SU-DHL-6 (cell line): ENCODE measurements around the gene OR51A2.

Source experiments
- H2AFZ ChIP-seq: fragments of 200-600 bp; sonication (generic); 2 replicates; pipeline ENCODE4 v1.6.1; 2014; ENCODE audit warnings: low read depth, mild to moderate bottlenecking, moderate library complexity, mixed read lengths, antibody characterized with exemption, low read length; ENCODE audit not compliant: severe bottlenecking
- H3F3A ChIP-seq: fragments of 200-600 bp; shearing (Covaris generic); 2 replicates; pipeline ENCODE4 v1.6.0; 2016; ENCODE audit warnings: antibody characterized with exemption, mild to moderate bottlenecking; ENCODE audit not compliant: insufficient read depth
- H3K27ac ChIP-seq: fragments of 200-600 bp; sonication (generic); 2 replicates; pipeline ENCODE4 v1.5.1; 2016; ENCODE audit warnings: low read depth, mild to moderate bottlenecking, low read length, moderate library complexity, mixed read lengths
- H3K27me3 ChIP-seq: fragments of 200-600 bp; sonication (generic), shearing (Covaris generic); 2 replicates; pipeline ENCODE4 v1.6.0; 2014; ENCODE audit warnings: mild to moderate bottlenecking, low read length
- H3K36me3 ChIP-seq: fragments of 200-600 bp; sonication (generic); 2 replicates; pipeline ENCODE4 v1.6.1; 2014; ENCODE audit warnings: mild to moderate bottlenecking, low read length, mixed read lengths
- H3K4me2 ChIP-seq: fragments of 300-600, 200-600 bp; shearing (Covaris generic), sonication (generic); 2 replicates; pipeline ENCODE4 v1.6.0; 2014; ENCODE audit warnings: low read length, low read depth, mild to moderate bottlenecking; ENCODE audit not compliant: poor library complexity, severe bottlenecking
- H3K4me3 ChIP-seq: fragments of 200-600 bp; sonication (generic); 2 replicates; pipeline ENCODE4 v1.5.1; 2014; ENCODE audit warnings: antibody characterized with exemption, low read length, mild to moderate bottlenecking, mixed read lengths; ENCODE audit not compliant: insufficient read depth, poor library complexity, severe bottlenecking
- H3K79me2 ChIP-seq: fragments of 200-600 bp; sonication (generic); 2 replicates; pipeline ENCODE4 v1.6.1; 2014; ENCODE audit warnings: mild to moderate bottlenecking, low read length, moderate library complexity; ENCODE audit not compliant: insufficient read depth
- H3K9ac ChIP-seq: fragments of 200-600 bp; sonication (generic); 2 replicates; pipeline ENCODE4 v1.7.0; 2014; ENCODE audit warnings: mild to moderate bottlenecking, low read length
- H3K9me2 ChIP-seq: fragments of 200-600 bp; sonication (generic); replicated peaks from 2 replicates; pipeline ENCODE4 v1.6.1; 2014; ENCODE audit warnings: low read length; ENCODE audit not compliant: insufficient read depth
- H3K9me3 ChIP-seq: fragments of 200-600 bp; sonication (generic); 2 replicates; pipeline ENCODE4 v1.6.1; 2014; ENCODE audit warnings: low read length, mixed read lengths; ENCODE audit not compliant: insufficient read depth
- H4K20me1 ChIP-seq: fragments of 200-600 bp; sonication (generic); 2 replicates; pipeline ENCODE4 v1.6.1; 2014; ENCODE audit warnings: low read depth, mild to moderate bottlenecking, antibody characterized with exemption, low read length, moderate library complexity, mixed read lengths
- EZH2phosphoT487 ChIP-seq: fragments of 200-600 bp; sonication (generic), shearing (Covaris generic); conservative IDR thresholded peaks from 2 replicates; pipeline ENCODE4 v1.6.1; 2018; ENCODE audit warnings: mild to moderate bottlenecking, antibody characterized with exemption, low read length, moderate library complexity, mixed read lengths
- TF ChIP-seq, protein P1 (sequence below): fragments of 200-600 bp; sonication (generic); IDR thresholded peaks from one replicate; pipeline ENCODE4 v1.5.1; 2017; ENCODE audit warnings: antibody characterized with exemption, mild to moderate bottlenecking, low read length, moderate library complexity; ENCODE audit not compliant: insufficient read depth, poor library complexity, severe bottlenecking

OR51A2 gene

DNA sequence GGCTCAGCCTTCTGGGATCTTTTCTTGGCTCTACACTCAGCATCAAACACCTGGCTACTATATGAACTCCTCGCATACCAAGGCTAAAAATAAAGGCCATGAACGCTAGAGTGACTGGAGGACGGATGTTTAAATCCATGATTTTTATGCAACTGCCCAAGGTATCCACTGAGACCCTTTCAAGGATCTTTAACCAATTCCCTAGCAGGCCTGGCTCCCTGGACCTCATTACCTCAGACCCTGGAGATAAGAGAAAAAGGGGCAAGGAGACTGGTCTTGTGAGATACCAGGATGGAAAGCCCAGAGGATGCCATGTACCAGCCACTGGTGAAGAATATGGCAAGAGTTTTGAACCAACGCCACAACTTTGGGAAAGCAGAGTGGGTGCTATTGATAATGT lies 36.3 kb downstream of the OR51A2 start, which contains the start of gene OR51G2:
Gene OR51G2 (minus strand): TSS at position 101 of the 400 bp plus-strand sequence. CDS start 3,687 bp downstream, outside the sequence.
- Histone ChIP-seq H3K27me3 (no peaks in the 10 kb centered on the region), H3K36me3 (no peaks in the 10 kb centered on the region), H3K9me3 (no peaks in the 10 kb centered on the region), H3K9ac (no peak within 1 kb of the TSS), H3K9me2 (no peaks in the 10 kb centered on the region), H2AFZ (no peak within 1 kb of the TSS), H3K4me3 (no peak within 1 kb of the TSS), H3K27ac (no peak within 1 kb of the TSS), H4K20me1 (no peaks in the 10 kb centered on the region), H3K79me2 (no peaks in the 10 kb centered on the region), H3F3A (no peaks in the 10 kb centered on the region), H3K4me2 (no peak within 1 kb of the TSS)
- TF ChIP-seq, protein P1, sequence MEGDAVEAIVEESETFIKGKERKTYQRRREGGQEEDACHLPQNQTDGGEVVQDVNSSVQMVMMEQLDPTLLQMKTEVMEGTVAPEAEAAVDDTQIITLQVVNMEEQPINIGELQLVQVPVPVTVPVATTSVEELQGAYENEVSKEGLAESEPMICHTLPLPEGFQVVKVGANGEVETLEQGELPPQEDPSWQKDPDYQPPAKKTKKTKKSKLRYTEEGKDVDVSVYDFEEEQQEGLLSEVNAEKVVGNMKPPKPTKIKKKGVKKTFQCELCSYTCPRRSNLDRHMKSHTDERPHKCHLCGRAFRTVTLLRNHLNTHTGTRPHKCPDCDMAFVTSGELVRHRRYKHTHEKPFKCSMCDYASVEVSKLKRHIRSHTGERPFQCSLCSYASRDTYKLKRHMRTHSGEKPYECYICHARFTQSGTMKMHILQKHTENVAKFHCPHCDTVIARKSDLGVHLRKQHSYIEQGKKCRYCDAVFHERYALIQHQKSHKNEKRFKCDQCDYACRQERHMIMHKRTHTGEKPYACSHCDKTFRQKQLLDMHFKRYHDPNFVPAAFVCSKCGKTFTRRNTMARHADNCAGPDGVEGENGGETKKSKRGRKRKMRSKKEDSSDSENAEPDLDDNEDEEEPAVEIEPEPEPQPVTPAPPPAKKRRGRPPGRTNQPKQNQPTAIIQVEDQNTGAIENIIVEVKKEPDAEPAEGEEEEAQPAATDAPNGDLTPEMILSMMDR, result no peak
- no peak for TF ChIP-seq EZH2phosphoT487

DNA sequence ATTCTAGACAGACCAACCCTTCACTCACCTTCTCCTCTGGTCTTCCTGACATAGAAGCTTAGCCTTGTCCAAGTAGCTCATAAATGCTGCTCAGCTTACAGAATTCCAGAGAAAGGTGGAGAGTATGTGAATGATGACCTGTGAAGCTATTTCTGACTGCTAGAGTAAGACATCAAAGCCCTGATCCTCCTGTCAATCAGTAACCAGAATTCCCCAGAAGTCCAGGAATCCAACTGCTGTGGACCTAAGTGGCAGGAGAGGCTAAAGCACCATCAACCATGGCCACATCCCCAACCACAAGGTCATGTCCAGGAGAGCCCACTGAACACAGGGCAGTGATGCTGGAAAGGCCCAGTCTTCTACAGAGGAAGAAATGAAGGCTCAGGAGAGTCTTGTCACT lies 38.9 kb downstream of the OR51A2 start:
- TF ChIP-seq, protein P1, result no peak
- no peak for TF ChIP-seq EZH2phosphoT487
- Histone ChIP-seq H3K27me3 (no peaks in the 10 kb centered on the region), H3K9ac (no peak overlapping the region), H2AFZ (no peak overlapping the region), H3K27ac (no peak overlapping the region), H3K4me2 (no peak overlapping the region), H3K9me3 (no peaks in the 10 kb centered on the region), H3K79me2 (no peaks in the 10 kb centered on the region), H4K20me1 (no peaks in the 10 kb centered on the region), H3F3A (no peaks in the 10 kb centered on the region), H3K4me3 (no peak overlapping the region), H3K9me2 (no peaks in the 10 kb centered on the region), H3K36me3 (no peaks in the 10 kb centered on the region)
